Measurements from ENCODE around the gene MARK3.

The MARK3 gene

GRCh38 chr14:103433916-103434563, 48.8 kb downstream of the MARK3 start:
- no peak for DNase-seq (ENCODE audit: low spot score)

- no peak for DNase-seq (ENCODE audit: low spot score)
Measured at GRCh38 chr14:103434868-103435442, 49.7 kb downstream of the MARK3 start.

- no peak for DNase-seq (ENCODE audit: low spot score)
Measured at GRCh38 chr14:103436533-103436932, 51.3 kb downstream of the MARK3 start.

GRCh38 chr14:103442288-103442687, 57.1 kb downstream of the MARK3 start:
- DNase-seq (ENCODE audit: low spot score), result no peak

GRCh38 chr14:103443111-103443510, 57.9 kb downstream of the MARK3 start:
- DNase-seq (ENCODE audit: low spot score), result no peak

- no peak for DNase-seq (ENCODE audit: low spot score)
Measured at GRCh38 chr14:103444837-103445524, 59.8 kb downstream of the MARK3 start.

- DNase-seq (ENCODE audit: low spot score), result no peak
Measured at GRCh38 chr14:103445806-103446205, 60.6 kb downstream of the MARK3 start.

- peak; percentile 35 for DNase-seq (ENCODE audit: low spot score)
Measured at GRCh38 chr14:103448097-103448496, 62.9 kb downstream of the MARK3 start.

- no peak for DNase-seq (ENCODE audit: low spot score)
Measured at GRCh38 chr14:103449634-103450161, 64.5 kb downstream of the MARK3 start.

GRCh38 chr14:103450416-103450815, 65.2 kb downstream of the MARK3 start:
- peak; percentile 15 for DNase-seq (ENCODE audit: low spot score)

- no peak for DNase-seq (ENCODE audit: low spot score)
Measured at GRCh38 chr14:103451401-103451800, 66.2 kb downstream of the MARK3 start.

- DNase-seq (ENCODE audit: low spot score), result no peak
Measured at GRCh38 chr14:103453791-103454190, 68.6 kb downstream of the MARK3 start.

GRCh38 chr14:103456167-103456835, 71.1 kb downstream of the MARK3 start:
- peak; percentile 25 for DNase-seq (ENCODE audit: low spot score)

GRCh38 chr14:103460415-103460814, 75.2 kb downstream of the MARK3 start:
- no peak for DNase-seq (ENCODE audit: low spot score)

- DNase-seq (ENCODE audit: low spot score), result no peak
Measured at GRCh38 chr14:103463149-103463548, 77.9 kb downstream of the MARK3 start.

- no peak for DNase-seq (ENCODE audit: low spot score)
Measured at GRCh38 chr14:103463851-103464250, 78.6 kb downstream of the MARK3 start.

- DNase-seq (ENCODE audit: low spot score), result no peak
Measured at GRCh38 chr14:103472939-103473338, 87.7 kb downstream of the MARK3 start.

GRCh38 chr14:103474893-103475292, 89.7 kb downstream of the MARK3 start:
- DNase-seq (ENCODE audit: low spot score), result no peak

GRCh38 chr14:103476065-103476464, 90.8 kb downstream of the MARK3 start:
- no peak for DNase-seq (ENCODE audit: low spot score)

- no peak for DNase-seq (ENCODE audit: low spot score)
Measured at GRCh38 chr14:103476631-103477030, 91.4 kb downstream of the MARK3 start.

- no peak for DNase-seq (ENCODE audit: low spot score)
Measured at GRCh38 chr14:103480595-103480994, 95.4 kb downstream of the MARK3 start.

- DNase-seq (ENCODE audit: low spot score), result peak; percentile 68
Measured at GRCh38 chr14:103483600-103483999, 98.4 kb downstream of the MARK3 start.

- no peak for DNase-seq (ENCODE audit: low spot score)
Measured at GRCh38 chr14:103485504-103485903, 100.3 kb downstream of the MARK3 start.

Data from kidney tubule cell (primary cell).